Esophagus muscularis mucosa (tissue), 3 donors: ENCODE measurements around the gene CDK14.

Experiments used
- CTCF ChIP-seq, 3 experiments: fragments of 200-600 bp in 2 of 3; fragments of 450-650 bp in 1 of 3; sonication (generic) in 2 of 3; IDR thresholded peaks; one replicate each; pipeline ENCODE4 v1.5.1; 2017 to 2019; ENCODE audit warnings: antibody characterized with exemption in 3 of 3, mild to moderate bottlenecking in 2 of 3, moderate library complexity in 1 of 3
- EP300 ChIP-seq: sonication (generic); formaldehyde crosslinking; IDR thresholded peaks from one replicate; pipeline ENCODE4 v1.6.1; 2017; ENCODE audit warnings: antibody characterized with exemption

- no peak for TF ChIP-seq EP300
- TF ChIP-seq CTCF (IDR thresholded peaks at IDR 0.05): no peak
These were observed 21.3 kb upstream of the CDK14 start for GRCh38 chr7:90574820-90575187.
